PC-3 (cell line): Measurements from ENCODE around the gene RAX2.

Experiments
- EZH2 ChIP-seq: fragments of 300-600 bp; sonication (generic); IDR thresholded peaks from one replicate; pipeline ENCODE4 v1.6.1; 2017; ENCODE audit warnings: antibody characterized with exemption, mild to moderate bottlenecking, low read length; ENCODE audit not compliant: unreplicated experiment
- EZH2phosphoT487 ChIP-seq: fragments of 300-600 bp; sonication (generic); IDR thresholded peaks from 2 replicates; pipeline ENCODE4 v1.6.1; 2018; ENCODE audit warnings: mild to moderate bottlenecking, antibody characterized with exemption, low read length, borderline replicate concordance
- TF ChIP-seq, protein P1 (sequence below): fragments of 300-600 bp; sonication (generic); conservative IDR thresholded peaks from 2 replicates; pipeline ENCODE4 v1.5.1; 2017; ENCODE audit warnings: antibody characterized with exemption, low read depth, mild to moderate bottlenecking, low read length

DNA sequence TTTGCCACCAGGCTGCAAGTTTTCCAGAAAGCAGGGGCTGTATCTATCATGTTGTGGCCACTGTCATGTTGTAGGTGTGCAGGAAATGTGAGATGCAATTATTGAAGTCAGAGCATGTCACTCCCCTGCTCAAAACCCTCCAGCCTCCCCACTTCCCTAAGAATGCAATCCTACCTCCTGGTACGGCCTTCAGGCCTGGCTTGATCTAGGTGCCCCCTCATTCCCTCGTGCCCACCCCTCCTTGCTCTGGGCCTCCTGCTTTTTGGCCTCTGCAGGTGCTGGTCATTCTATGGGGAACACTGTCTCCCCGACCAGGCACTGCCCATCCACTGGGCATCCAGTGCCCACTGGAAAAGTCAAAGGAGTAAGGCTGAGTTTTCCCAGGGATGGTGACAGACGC lies 42.6 kb upstream of the RAX2 start:
- TF ChIP-seq, protein P1, sequence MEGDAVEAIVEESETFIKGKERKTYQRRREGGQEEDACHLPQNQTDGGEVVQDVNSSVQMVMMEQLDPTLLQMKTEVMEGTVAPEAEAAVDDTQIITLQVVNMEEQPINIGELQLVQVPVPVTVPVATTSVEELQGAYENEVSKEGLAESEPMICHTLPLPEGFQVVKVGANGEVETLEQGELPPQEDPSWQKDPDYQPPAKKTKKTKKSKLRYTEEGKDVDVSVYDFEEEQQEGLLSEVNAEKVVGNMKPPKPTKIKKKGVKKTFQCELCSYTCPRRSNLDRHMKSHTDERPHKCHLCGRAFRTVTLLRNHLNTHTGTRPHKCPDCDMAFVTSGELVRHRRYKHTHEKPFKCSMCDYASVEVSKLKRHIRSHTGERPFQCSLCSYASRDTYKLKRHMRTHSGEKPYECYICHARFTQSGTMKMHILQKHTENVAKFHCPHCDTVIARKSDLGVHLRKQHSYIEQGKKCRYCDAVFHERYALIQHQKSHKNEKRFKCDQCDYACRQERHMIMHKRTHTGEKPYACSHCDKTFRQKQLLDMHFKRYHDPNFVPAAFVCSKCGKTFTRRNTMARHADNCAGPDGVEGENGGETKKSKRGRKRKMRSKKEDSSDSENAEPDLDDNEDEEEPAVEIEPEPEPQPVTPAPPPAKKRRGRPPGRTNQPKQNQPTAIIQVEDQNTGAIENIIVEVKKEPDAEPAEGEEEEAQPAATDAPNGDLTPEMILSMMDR, result no peak
- no peak for TF ChIP-seq EZH2phosphoT487
- TF ChIP-seq EZH2, result no peak
